Endothelial cell of umbilical vein (primary cell): ENCODE measurements around the gene KSR1. TPM values are rescaled to one million over a fixed set of nuclear protein-coding genes. Genes with fewer than 3 reads are reported as not detected.

ENCODE experiments used
- BruUV-seq: library from RNA; stranded (reverse); fragments of 400-500 nt; replicated peaks from 2 replicates; lab custom pipeline; 2021; lab: Mats Ljungman, UMichigan
- CTCF ChIA-PET: fragments of 300-600, 350-600 bp; sonication (Branson Sonifier 250); formaldehyde crosslinking; loops from one replicate; lab custom pipeline; 2021; ENCODE audit warnings: antibody characterized with exemption, inconsistent platforms; lab: Charles Lee
- POLR2A ChIA-PET: fragments of 300-600, 350-600 bp; sonication (Branson Sonifier 250); formaldehyde crosslinking; loops from one replicate; lab custom pipeline; 2021; ENCODE audit warnings: antibody characterized with exemption, inconsistent platforms; lab: Charles Lee
- DNase-seq: peaks from one replicate; pipeline ENCODE4 v3.0.0-alpha.2; 2011; ENCODE audit warnings: low read depth, low spot score
- FAIRE-seq: peaks from 2 replicates; lab custom pipeline; 2011; peaks lifted over from hg19 to GRCh38; lab: Jason Lieb, UNC
- H2AFZ ChIP-seq: 2 replicates; pipeline ENCODE4 v1.6.0; 2012; ENCODE audit warnings: low read depth, low read length, control low read depth, inconsistent platforms
- H3K27ac ChIP-seq: 2 replicates; pipeline ENCODE4 v1.5.1; 2011; ENCODE audit warnings: low read depth, mild to moderate bottlenecking, control low read depth, low read length, moderate library complexity; ENCODE audit not compliant: insufficient read depth
- H3K27me3 ChIP-seq, 2 experiments: 2 replicates each; pipeline versions ENCODE4 v1.6.0 to v1.6.1; 2011; ENCODE audit warnings: low read length in 2 of 2, mixed read lengths in 1 of 2; ENCODE audit not compliant: control insufficient read depth in 2 of 2, insufficient read depth in 2 of 2
- H3K36me3 ChIP-seq, 2 experiments: 2 replicates in 1 of 2; 3 replicates in 1 of 2; pipeline ENCODE4 v1.5.1; 2011; ENCODE audit warnings: low read length in 2 of 2, mild to moderate bottlenecking in 1 of 2, moderate library complexity in 1 of 2; ENCODE audit not compliant: control insufficient read depth in 2 of 2, insufficient read depth in 2 of 2; ENCODE audit errors: extremely low read depth in 1 of 2
- H3K4me1 ChIP-seq: 3 replicates; pipeline ENCODE4 v1.5.1; 2011; ENCODE audit warnings: mild to moderate bottlenecking, low read length; ENCODE audit not compliant: control insufficient read depth, insufficient read depth; ENCODE audit errors: extremely low read depth
- H3K4me2 ChIP-seq: 2 replicates; pipeline ENCODE4 v1.6.1; 2011; ENCODE audit warnings: low read length, control low read depth, mixed read lengths; ENCODE audit not compliant: insufficient read depth
- H3K4me3 ChIP-seq, 3 experiments: fragments of 200-600 bp in 1 of 3; sonication (generic), shearing (Covaris generic) in 1 of 3; replicated peaks in 1 of 3; 2 replicates each; pipeline ENCODE4 v1.5.1; 2011 to 2016; ENCODE audit warnings: control low read depth in 3 of 3, low read length in 3 of 3, mild to moderate bottlenecking in 2 of 3, inconsistent platforms in 1 of 3, low read depth in 1 of 3, moderate library complexity in 1 of 3; ENCODE audit not compliant: insufficient read depth in 1 of 3
- H3K79me2 ChIP-seq: 2 replicates; pipeline ENCODE4 v1.6.0; 2012; ENCODE audit warnings: low read length, inconsistent platforms; ENCODE audit not compliant: control insufficient read depth, insufficient read depth
- H3K9ac ChIP-seq: replicated peaks from 2 replicates; pipeline ENCODE3; 2011; ENCODE audit warnings: low read length, control low read depth; ENCODE audit not compliant: insufficient read depth; ENCODE audit errors: extremely low read depth
- H3K9me1 ChIP-seq: replicated peaks from 3 replicates; pipeline ENCODE4 v1.6.0; 2011; ENCODE audit warnings: mild to moderate bottlenecking, low read length; ENCODE audit not compliant: control insufficient read depth, insufficient read depth; ENCODE audit errors: extremely low read depth
- H3K9me3 ChIP-seq: replicated peaks from 2 replicates; pipeline ENCODE4 v1.5.1; 2012; ENCODE audit warnings: low read length, inconsistent platforms; ENCODE audit not compliant: control insufficient read depth, insufficient read depth
- H4K20me1 ChIP-seq: replicated peaks from 2 replicates; pipeline ENCODE3; 2011; ENCODE audit warnings: mild to moderate bottlenecking, low read length; ENCODE audit not compliant: control insufficient read depth, insufficient read depth; ENCODE audit errors: extremely low read depth
- CTCF ChIP-seq, 2 donors: IDR thresholded peaks; 1 replicate in 1 of 2; 2 replicates in 1 of 2; pipeline ENCODE4 v1.5.1; 2011; ENCODE audit warnings: low read length in 2 of 2, mild to moderate bottlenecking in 2 of 2, moderate library complexity in 2 of 2, control low read depth in 1 of 2, inconsistent platforms in 1 of 2, low read depth in 1 of 2; ENCODE audit not compliant: insufficient read depth in 1 of 2; ENCODE audit errors: extremely low read depth in 1 of 2
- EZH2 ChIP-seq: IDR thresholded peaks from 2 replicates; pipeline ENCODE4 v1.6.1; 2012; ENCODE audit warnings: borderline replicate concordance, low read depth, mild to moderate bottlenecking, moderate library complexity, low read length, inconsistent platforms; ENCODE audit not compliant: severe bottlenecking
- FOS ChIP-seq: IDR thresholded peaks from 2 replicates; pipeline ENCODE4 v1.6.1; 2011; ENCODE audit warnings: mild to moderate bottlenecking, low read length, moderate library complexity, borderline replicate concordance; ENCODE audit not compliant: insufficient read depth
- GATA2 ChIP-seq: IDR thresholded peaks from 2 replicates; pipeline ENCODE4 v1.7.0; 2011; ENCODE audit warnings: low read depth, mild to moderate bottlenecking, moderate library complexity, mixed read lengths, low read length; ENCODE audit not compliant: insufficient read length, insufficient read depth
- JUN ChIP-seq: IDR thresholded peaks from 2 replicates; pipeline ENCODE4 v1.6.1; 2011; ENCODE audit warnings: borderline replicate concordance, low read depth; ENCODE audit not compliant: insufficient read length, insufficient read depth
- MAX ChIP-seq: IDR thresholded peaks from 2 replicates; pipeline ENCODE4 v1.6.1; 2011; ENCODE audit not compliant: insufficient read depth, insufficient read length
- MYC ChIP-seq: IDR thresholded peaks from one replicate; pipeline ENCODE4 v1.6.1; 2011; ENCODE audit warnings: mild to moderate bottlenecking, low read depth, low read length
- POLR2A ChIP-seq: IDR thresholded peaks from 2 replicates; pipeline ENCODE4 v1.6.1; 2012; ENCODE audit warnings: low read depth, mild to moderate bottlenecking, control low read depth, low read length
- POLR2AphosphoS5 ChIP-seq: IDR thresholded peaks from 2 replicates; pipeline ENCODE4 v1.6.1; 2012; ENCODE audit warnings: low read depth, mild to moderate bottlenecking, control low read depth, low read length, moderate library complexity; ENCODE audit not compliant: insufficient read depth
- dilution Hi-C: fragments of 300-500 bp; cut with MboI; formaldehyde crosslinking; loops from one replicate; pipeline ENCODE4 v1.15.0; 2019; ENCODE audit warnings: low sequenced_read_pairs; ENCODE audit not compliant: extremely low pct_ligation_motif_present
- intact Hi-C: fragments of 100-400 bp; cut with micrococcal nuclease; formaldehyde crosslinking; loops from one replicate; pipeline ENCODE4 v1.10.0; 2022
- polyA plus RNA-seq, 4 experiments: library from polyadenylated mRNA; depleted of rRNA in 3 of 4; stranded (reverse) in 3 of 4; unstranded in 1 of 4; fragments of >200 nt; gene quantifications; 2 replicates each; pipeline versions ENCODE4 v1.2.1 to v1.2.3, GENCODE V29; 2011 to 2012; ENCODE audit warnings: missing spikeins in 1 of 4
- total RNA-seq: library from RNA; stranded (reverse); gene quantifications from 2 replicates; pipeline ENCODE4 v1.2.3, GENCODE V29; 2021

KSR1 gene
- total and polyA plus RNA-seq, 2 donors (not counting 3 experiments of a cell fraction or from before 2014, with no cell fraction given) = 35.4 to 80.2 TPM

- H3K4me1 ChIP-seq = peaks cover 1% of the 10 kb centered on the region
- H3K36me3 ChIP-seq = peaks cover 17 to 41% of the 10 kb centered on the region in 2 experiments
- no peak overlapping the region for H3K9ac ChIP-seq
- H3K27ac ChIP-seq = no peak overlapping the region
- H3K79me2 ChIP-seq = no peaks in the 10 kb centered on the region
- DNase-seq (no peak), FAIRE-seq (no peak)
- TF ChIP-seq POLR2A (no peak), EZH2 (no peak), JUN (no peak), MYC (no peak)
- no peaks in the 10 kb centered on the region for H4K20me1 ChIP-seq
- H3K9me3 ChIP-seq = no peaks in the 10 kb centered on the region
- no peak overlapping the region for H3K4me2 ChIP-seq
- intact Hi-C loops = no loop called here
- CTCF ChIA-PET = interaction anchor here (1.1 to 1.6 kb wide), 2 partner anchors 15 to 36 kb away, joined by 3 read pairs; no protein-coding TSS in a partner anchor
- H3K4me3 ChIP-seq = no peak overlapping the region
- dilution Hi-C loops = no loop called here
- no peaks in the 10 kb centered on the region for H3K27me3 ChIP-seq
- H2AFZ ChIP-seq = no peak overlapping the region
- no TSS peak for BruUV-seq
- H3K9me1 ChIP-seq = no peaks in the 10 kb centered on the region
- POLR2A ChIA-PET = no interaction called here
Measured at GRCh38 chr17:27615121-27615520, 158.9 kb downstream of the KSR1 start.

- DNase-seq (no peak), FAIRE-seq (no peak)
- no peaks in the 10 kb centered on the region for H3K9me1 ChIP-seq
- ChIA-PET CTCF (interaction anchor here (1.5 kb wide), 1 partner anchor 9 kb away, joined by 3 read pairs; no protein-coding TSS in a partner anchor), POLR2A (no interaction called here)
- intact Hi-C loops (no loop called here), dilution Hi-C loops (no loop called here)
- no peaks in the 10 kb centered on the region for H3K9me3 ChIP-seq
- H3K27me3 ChIP-seq = no peaks in the 10 kb centered on the region
- peaks cover 13% of the 10 kb centered on the region for H3K4me1 ChIP-seq
- no peak overlapping the region for H2AFZ ChIP-seq
- H3K27ac ChIP-seq = no peak overlapping the region
- no peak overlapping the region for H3K4me3 ChIP-seq
- H4K20me1 ChIP-seq = no peaks in the 10 kb centered on the region
- H3K4me2 ChIP-seq = no peak overlapping the region
- no peaks in the 10 kb centered on the region for H3K79me2 ChIP-seq
- H3K36me3 ChIP-seq = peaks cover 12 to 39% of the 10 kb centered on the region in 2 experiments
- TF ChIP-seq GATA2 (no peak), EZH2 (no peak), POLR2AphosphoS5 (no peak), POLR2A (no peak), JUN (no peak), MAX (no peak), MYC (no peak), CTCF (IDR thresholded peaks at IDR 0.05; ENCODE audit: extremely low read depth in 1 of 2, insufficient read depth in 1 of 2, low read depth in 1 of 2, low read length in 2 of 2) (no peak), FOS (no peak)
- H3K9ac ChIP-seq = no peak overlapping the region
- no TSS peak for BruUV-seq
Measured at GRCh38 chr17:27616414-27616813, 160.2 kb downstream of the KSR1 start.
